BLaER1 treated with 17β-estradiol and CSF1 and Interleukin-3, amounts not matched to agents 10 nM and 100 nM (cell line): Measurements from ENCODE around the gene RELA.
"Not testable (repeated sequence)": the region's sequence is repeated elsewhere in the genome, so short reads cannot be mapped to it uniquely, and the experiment has no call there.

Source experiments
- H3K27ac ChIP-seq, 11 experiments: shearing (Covaris generic); formaldehyde crosslinking; 2 replicates each; pipeline ENCODE4 v1.8.1; 2022
- H3K27me3 ChIP-seq, 11 experiments: shearing (Covaris generic); formaldehyde crosslinking; 2 replicates each; pipeline ENCODE4 v1.8.1; 2022
- H3K36me3 ChIP-seq, 11 experiments: shearing (Covaris generic); formaldehyde crosslinking; 2 replicates each; pipeline ENCODE4 v1.8.1; 2022
- H3K4me1 ChIP-seq, 10 experiments: shearing (Covaris generic); formaldehyde crosslinking; 2 replicates each; pipeline ENCODE4 v1.8.1; 2022
- H3K4me2 ChIP-seq, 11 experiments: shearing (Covaris generic); formaldehyde crosslinking; 2 replicates each; pipeline ENCODE4 v1.8.1; 2022
- H3K4me3 ChIP-seq, 10 experiments: shearing (Covaris generic); formaldehyde crosslinking; 2 replicates each; pipeline ENCODE4 v1.8.1; 2022
- H3K9ac ChIP-seq, 11 experiments: shearing (Covaris generic); formaldehyde crosslinking; 2 replicates each; pipeline ENCODE4 v1.8.1; 2022
- H3K9me3 ChIP-seq, 11 experiments: shearing (Covaris generic); formaldehyde crosslinking; replicated peaks in 1 of 11; 2 replicates each; pipeline ENCODE4 v1.8.1; 2022
- H4K20me1 ChIP-seq, 11 experiments: shearing (Covaris generic); formaldehyde crosslinking; 2 replicates each; pipeline ENCODE4 v1.8.1; 2022
- Cebpa-rat ChIP-seq, 11 experiments: shearing (Covaris generic); IDR thresholded peaks; 2 replicates each; pipeline ENCODE4 v1.8.1; 2022

RELA gene

GRCh38 chr11:65662799-65663638, at the start of gene RELA:
TSS of gene RELA (minus strand) at chr11:65662916. CDS start at chr11:65662832, 84 bp downstream.
- Histone ChIP-seq H3K27me3 (no peaks in the 10 kb centered on the region), H3K9ac (peak within 1 kb of the TSS; percentile 85 to 96 (median 91)), H4K20me1 (peaks cover 30 to 45% (median 42%) of the 10 kb centered on the region in 11 experiments; a peak in 20 of 22 replicates), H3K4me1 (peaks cover 23 to 40% (median 31%) of the 10 kb centered on the region in 10 experiments), H3K9me3 (no peaks in the 10 kb centered on the region), H3K27ac (peak within 1 kb of the TSS; percentile 86 to 94 (median 90)), H3K4me2 (peak within 1 kb of the TSS; percentile 94 to 100 (median 99)), H3K4me3 (peak within 1 kb of the TSS; percentile 78 to 98 (median 91)), H3K36me3 (peaks cover 37 to 42% (median 38%) of the 10 kb centered on the region in 11 experiments)
- TF ChIP-seq Cebpa-rat (IDR thresholded peaks at IDR 0.05): no peak

GRCh38 chr11:65711785-65712632, 49.3 kb upstream of the RELA start, which contains the start of gene KAT5:
TSS of gene KAT5 (plus strand) at chr11:65712252. CDS start at chr11:65712268, 16 bp downstream.
- peak within 1 kb of the TSS; percentile 60 to 80 (median 68) for H3K4me3 ChIP-seq
- no peaks in the 10 kb centered on the region for H3K27me3 ChIP-seq
- H3K9me3 ChIP-seq: no peaks in the 10 kb centered on the region
- peaks cover 3 to 45% (median 36%) of the 10 kb centered on the region in 11 experiments; a peak in 20 of 22 replicates for H4K20me1 ChIP-seq
- H3K4me2 ChIP-seq: peak within 1 kb of the TSS; percentile 77 to 95 (median 92)
- peak within 1 kb of the TSS; percentile 95 to 100 (median 99) for H3K27ac ChIP-seq
- peak within 1 kb of the TSS; percentile 90 to 99 (median 97) for H3K9ac ChIP-seq
- H3K36me3 ChIP-seq: peaks cover 40 to 44% (median 43%) of the 10 kb centered on the region in 11 experiments
- peaks cover 38 to 63% (median 53%) of the 10 kb centered on the region in 10 experiments for H3K4me1 ChIP-seq
- TF ChIP-seq Cebpa-rat (IDR thresholded peaks at IDR 0.05): no peak

GRCh38 chr11:65710421-65710820, 47.7 kb upstream of the RELA start:
- Histone ChIP-seq H3K4me3 (peak overlapping the region in 4 of 10 experiments; percentile 7 to 80 (median 40); a peak in 1 of 20 replicates), H4K20me1 (peaks cover 0 to 29% (median 21%) of the 10 kb centered on the region in 11 experiments; a peak in 14 of 22 replicates), H3K9ac (peak overlapping the region; percentile 26 to 99 (median 96); a peak in 16 of 22 replicates), H3K27ac (peak overlapping the region in 10 of 11 experiments; percentile 95 to 100 (median 99); a peak in 20 of 22 replicates), H3K36me3 (peaks cover 24 to 28% (median 27%) of the 10 kb centered on the region in 11 experiments), H3K4me1 (peaks cover 34 to 76% (median 66%) of the 10 kb centered on the region in 10 experiments), H3K27me3 (no peaks in the 10 kb centered on the region), H3K4me2 (peak overlapping the region; percentile 76 to 94 (median 90)), H3K9me3 (no peaks in the 10 kb centered on the region)
- TF ChIP-seq Cebpa-rat (IDR thresholded peaks at IDR 0.05): peak in 1 of 11 experiments; percentile 31; a peak in 1 of 22 replicates

- no peaks in the 10 kb centered on the region for H3K9me3 ChIP-seq
- H3K4me3 ChIP-seq: no peak overlapping the region
- H3K36me3 ChIP-seq: peaks cover 17 to 20% (median 20%) of the 10 kb centered on the region in 11 experiments
- H3K4me1 ChIP-seq: peaks cover 34 to 84% (median 74%) of the 10 kb centered on the region in 10 experiments
- H3K9ac ChIP-seq: no peak overlapping the region
- H3K27me3 ChIP-seq: no peaks in the 10 kb centered on the region
- no peak for TF ChIP-seq Cebpa-rat (IDR thresholded peaks at IDR 0.05)
- H3K4me2 ChIP-seq: peak overlapping the region; percentile 76 to 94 (median 90); a peak in 17 of 22 replicates
- peak overlapping the region in 3 of 11 experiments; percentile 95 to 99 (median 98); a peak in 5 of 22 replicates for H3K27ac ChIP-seq
- H4K20me1 ChIP-seq: peaks cover 0 to 22% (median 19%) of the 10 kb centered on the region in 11 experiments; a peak in 13 of 22 replicates
Measured at GRCh38 chr11:65709661-65710060, 46.9 kb upstream of the RELA start.

GRCh38 chr11:65708451-65708850, 45.7 kb upstream of the RELA start:
- H3K36me3 ChIP-seq: peaks cover 5 to 8% (median 7%) of the 10 kb centered on the region in 11 experiments
- H3K9me3 ChIP-seq: no peaks in the 10 kb centered on the region
- peaks cover 26 to 90% (median 76%) of the 10 kb centered on the region in 10 experiments for H3K4me1 ChIP-seq
- peak overlapping the region in 6 of 11 experiments; percentile 9 to 77 (median 40); a peak in 10 of 22 replicates for H3K4me2 ChIP-seq
- H3K4me3 ChIP-seq: no peak overlapping the region
- TF ChIP-seq Cebpa-rat (IDR thresholded peaks at IDR 0.05): no peak
- peaks cover 0 to 10% (median 9%) of the 10 kb centered on the region in 11 experiments; a peak in 13 of 22 replicates for H4K20me1 ChIP-seq
- H3K27me3 ChIP-seq: no peaks in the 10 kb centered on the region
- H3K27ac ChIP-seq: peak overlapping the region in 1 of 11 experiments; percentile 7; a peak in 1 of 22 replicates
- H3K9ac ChIP-seq: no peak overlapping the region; a peak in 1 of 22 replicates

- not testable (repeated sequence) for H3K9me3 ChIP-seq, H3K27me3 ChIP-seq, H4K20me1 ChIP-seq, H3K36me3 ChIP-seq, H3K4me3 ChIP-seq
- Histone ChIP-seq H3K27ac (peak overlapping the region in 4 of 11 experiments; percentile 59 to 70 (median 64); a peak in 8 of 22 replicates), H3K4me1 (peaks cover 17 to 90% (median 66%) of the 10 kb centered on the region in 10 experiments), H3K4me2 (peak overlapping the region in 10 of 11 experiments; percentile 75 to 95 (median 82); a peak in 18 of 22 replicates), H3K9ac (peak overlapping the region in 1 of 11 experiments; percentile 54; a peak in 3 of 22 replicates)
Measured at GRCh38 chr11:65707002-65707401, 44.3 kb upstream of the RELA start.

GRCh38 chr11:65706303-65706763, 43.6 kb upstream of the RELA start:
- H3K27ac ChIP-seq: peak overlapping the region in 5 of 11 experiments; percentile 36 to 70 (median 63); a peak in 8 of 22 replicates

GRCh38 chr11:65703846-65704245, 41.1 kb upstream of the RELA start:
- no peaks in the 10 kb centered on the region for H4K20me1 ChIP-seq
- no peak overlapping the region for H3K27ac ChIP-seq
- no peak overlapping the region for H3K9ac ChIP-seq
- peaks cover 0 to 79% (median 51%) of the 10 kb centered on the region in 10 experiments; a peak in 17 of 20 replicates for H3K4me1 ChIP-seq
- peaks cover 0 to 20% (median 15%) of the 10 kb centered on the region in 11 experiments; a peak in 20 of 22 replicates for H3K9me3 ChIP-seq
- no peaks in the 10 kb centered on the region for H3K36me3 ChIP-seq
- peak overlapping the region in 5 of 11 experiments; percentile 5 to 86 (median 12); a peak in 5 of 22 replicates for H3K4me2 ChIP-seq
- no peak overlapping the region for H3K4me3 ChIP-seq
- no peaks in the 10 kb centered on the region for H3K27me3 ChIP-seq
- no peak for TF ChIP-seq Cebpa-rat (IDR thresholded peaks at IDR 0.05)

More at GRCh38 chr11:65706303-65706763, 43.6 kb upstream of the RELA start:
- Histone ChIP-seq H3K4me1 (peaks cover 16 to 88% (median 65%) of the 10 kb centered on the region in 10 experiments), H3K4me3 (peak overlapping the region in 9 of 10 experiments; percentile 11 to 58 (median 30); a peak in 9 of 20 replicates), H3K4me2 (peak overlapping the region; percentile 75 to 95 (median 81)), H3K9ac (peak overlapping the region in 4 of 11 experiments; percentile 25 to 54 (median 50); a peak in 5 of 22 replicates)
- not testable (repeated sequence) for H4K20me1 ChIP-seq, H3K27me3 ChIP-seq, H3K36me3 ChIP-seq, H3K9me3 ChIP-seq
